ENCODE data around the gene MEG3. TPM values are rescaled to one million over a fixed set of nuclear protein-coding genes. Genes with fewer than 3 reads are reported as not detected.

The MEG3 gene
- total and polyA plus RNA-seq, 2 donors from 2014 or later: 24.0 to 29.6 TPM

DNA sequence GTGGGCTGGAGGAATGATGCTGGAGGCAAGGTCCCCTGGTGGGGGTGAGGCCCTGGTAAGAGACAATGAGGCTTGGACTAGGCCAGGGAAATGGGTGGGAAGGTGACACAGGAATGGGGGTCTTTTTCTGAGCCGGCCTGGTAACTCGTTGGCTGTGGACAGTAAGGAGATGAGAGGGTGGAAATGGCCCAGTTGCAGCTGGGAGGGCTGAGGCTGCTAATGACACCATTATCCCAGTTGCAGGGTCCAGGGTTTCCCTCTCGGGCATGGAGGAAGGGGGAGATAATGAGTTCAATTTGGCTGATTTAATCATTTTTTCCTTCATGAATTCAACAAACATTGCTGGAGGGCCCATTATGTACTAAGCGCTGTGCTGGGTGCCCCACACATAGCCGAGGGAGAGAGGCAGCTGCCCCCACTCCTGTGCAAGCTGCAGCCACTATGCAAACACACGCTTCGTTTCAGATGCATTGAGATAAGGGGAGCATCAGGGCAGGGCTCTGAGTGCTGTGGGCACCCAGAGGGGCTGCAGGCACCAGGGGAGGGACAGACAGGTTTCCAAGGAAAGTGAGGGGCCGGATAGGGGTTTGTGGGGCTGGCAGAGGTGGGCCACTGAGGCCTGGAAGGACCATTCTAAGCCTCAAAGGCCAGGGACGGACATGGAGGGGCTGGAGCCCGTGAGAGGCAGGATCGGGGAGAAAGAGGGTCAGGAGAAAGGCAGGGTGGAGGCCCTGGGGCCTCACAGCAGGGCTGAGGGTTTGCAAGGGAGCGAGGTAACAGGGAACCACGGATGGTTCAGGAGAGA, 43.2 kb upstream of the MEG3 start:
- no peak for FAIRE-seq
- no peaks in the 10 kb centered on the region for H3K27me3 ChIP-seq (ENCODE audit: control insufficient read depth, insufficient read depth, low read length)
- no peak overlapping the region for H3K4me3 ChIP-seq (ENCODE audit: low read length in 3 of 3)
- H3K4me1 ChIP-seq (ENCODE audit: control insufficient read depth in 2 of 3, insufficient read depth in 2 of 3, low read depth in 1 of 3, low read length in 3 of 3): no peaks in the 10 kb centered on the region
- no peak overlapping the region for H3K9ac ChIP-seq (ENCODE audit: low read length in 3 of 3)
- intact Hi-C loops (cut with DNase I): no loop called here
- no peaks in the 10 kb centered on the region for H3K36me3 ChIP-seq (ENCODE audit: control insufficient read depth in 2 of 3, insufficient read depth in 3 of 3, low read length in 3 of 3)
- TF ChIP-seq, protein P1, sequence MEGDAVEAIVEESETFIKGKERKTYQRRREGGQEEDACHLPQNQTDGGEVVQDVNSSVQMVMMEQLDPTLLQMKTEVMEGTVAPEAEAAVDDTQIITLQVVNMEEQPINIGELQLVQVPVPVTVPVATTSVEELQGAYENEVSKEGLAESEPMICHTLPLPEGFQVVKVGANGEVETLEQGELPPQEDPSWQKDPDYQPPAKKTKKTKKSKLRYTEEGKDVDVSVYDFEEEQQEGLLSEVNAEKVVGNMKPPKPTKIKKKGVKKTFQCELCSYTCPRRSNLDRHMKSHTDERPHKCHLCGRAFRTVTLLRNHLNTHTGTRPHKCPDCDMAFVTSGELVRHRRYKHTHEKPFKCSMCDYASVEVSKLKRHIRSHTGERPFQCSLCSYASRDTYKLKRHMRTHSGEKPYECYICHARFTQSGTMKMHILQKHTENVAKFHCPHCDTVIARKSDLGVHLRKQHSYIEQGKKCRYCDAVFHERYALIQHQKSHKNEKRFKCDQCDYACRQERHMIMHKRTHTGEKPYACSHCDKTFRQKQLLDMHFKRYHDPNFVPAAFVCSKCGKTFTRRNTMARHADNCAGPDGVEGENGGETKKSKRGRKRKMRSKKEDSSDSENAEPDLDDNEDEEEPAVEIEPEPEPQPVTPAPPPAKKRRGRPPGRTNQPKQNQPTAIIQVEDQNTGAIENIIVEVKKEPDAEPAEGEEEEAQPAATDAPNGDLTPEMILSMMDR (IDR thresholded peaks at IDR 0.05; ENCODE audit: borderline replicate concordance, extremely low read depth, insufficient read depth): no peak
- peak in 3 of 5 donors; percentile 6 to 54 (median 27) for DNase-seq
- no peaks in the 10 kb centered on the region for H3K9me3 ChIP-seq (ENCODE audit: control insufficient read depth in 2 of 3, insufficient read depth in 1 of 3, low read length in 3 of 3)
- no peak overlapping the region for H3K27ac ChIP-seq (ENCODE audit: low read depth in 2 of 2, low read length in 2 of 2)

DNA sequence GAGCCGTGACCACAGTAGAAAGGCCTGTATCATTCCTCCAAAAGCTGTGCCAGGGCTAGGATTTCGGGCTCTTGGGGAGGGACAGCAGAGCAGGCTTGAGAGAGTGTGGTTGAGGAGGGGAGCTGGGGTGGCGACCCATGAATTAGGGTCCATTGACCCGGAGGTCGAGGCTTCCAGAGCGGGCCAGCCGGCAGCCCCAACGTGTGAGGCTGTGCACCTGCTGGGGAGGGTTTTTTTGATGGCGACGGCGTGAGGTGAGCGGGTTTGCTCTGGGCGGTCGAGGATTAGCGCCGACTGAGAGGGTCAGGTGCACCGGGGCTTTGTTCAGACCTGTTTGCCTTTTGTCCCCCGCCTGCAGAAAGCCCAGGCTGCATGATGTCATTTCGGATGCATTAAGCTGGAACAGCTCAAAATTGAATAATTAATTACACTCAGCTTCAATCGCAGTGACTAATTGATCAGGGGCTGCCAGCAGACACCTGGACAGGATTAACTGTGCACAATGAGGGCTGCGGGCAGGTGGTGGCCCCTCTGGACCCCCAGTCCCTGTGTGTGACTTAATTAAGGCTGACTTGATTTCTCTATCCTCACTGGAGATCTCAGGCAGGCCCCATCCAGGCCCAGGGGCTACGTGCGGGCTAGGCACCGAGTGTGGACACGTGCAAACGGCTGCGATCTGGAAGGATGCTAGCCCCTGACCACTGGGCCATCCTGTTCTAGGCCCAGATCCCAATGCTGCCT, 42.1 kb upstream of the MEG3 start:
- H3K9me3 ChIP-seq (ENCODE audit: control insufficient read depth in 2 of 3, insufficient read depth in 1 of 3, low read length in 3 of 3): no peaks in the 10 kb centered on the region
- DNase-seq (peak in 3 of 5 donors; percentile 36 to 60 (median 52)), FAIRE-seq (no peak)
- H3K36me3 ChIP-seq (ENCODE audit: control insufficient read depth in 2 of 3, insufficient read depth in 3 of 3, low read length in 3 of 3): no peaks in the 10 kb centered on the region
- no peak overlapping the region for H3K4me3 ChIP-seq (ENCODE audit: low read length in 3 of 3)
- no peak overlapping the region for H3K9ac ChIP-seq (ENCODE audit: low read length in 3 of 3)
- H3K4me1 ChIP-seq (ENCODE audit: control insufficient read depth in 2 of 3, insufficient read depth in 2 of 3, low read depth in 1 of 3, low read length in 3 of 3): no peaks in the 10 kb centered on the region
- H3K27ac ChIP-seq (ENCODE audit: low read depth in 2 of 2, low read length in 2 of 2): no peak overlapping the region
- TF ChIP-seq, protein P1 (IDR thresholded peaks at IDR 0.05; ENCODE audit: borderline replicate concordance, extremely low read depth, insufficient read depth): no peak
- no peaks in the 10 kb centered on the region for H3K27me3 ChIP-seq (ENCODE audit: control insufficient read depth, insufficient read depth, low read length)
- intact Hi-C loops (cut with DNase I): no loop called here

DNA sequence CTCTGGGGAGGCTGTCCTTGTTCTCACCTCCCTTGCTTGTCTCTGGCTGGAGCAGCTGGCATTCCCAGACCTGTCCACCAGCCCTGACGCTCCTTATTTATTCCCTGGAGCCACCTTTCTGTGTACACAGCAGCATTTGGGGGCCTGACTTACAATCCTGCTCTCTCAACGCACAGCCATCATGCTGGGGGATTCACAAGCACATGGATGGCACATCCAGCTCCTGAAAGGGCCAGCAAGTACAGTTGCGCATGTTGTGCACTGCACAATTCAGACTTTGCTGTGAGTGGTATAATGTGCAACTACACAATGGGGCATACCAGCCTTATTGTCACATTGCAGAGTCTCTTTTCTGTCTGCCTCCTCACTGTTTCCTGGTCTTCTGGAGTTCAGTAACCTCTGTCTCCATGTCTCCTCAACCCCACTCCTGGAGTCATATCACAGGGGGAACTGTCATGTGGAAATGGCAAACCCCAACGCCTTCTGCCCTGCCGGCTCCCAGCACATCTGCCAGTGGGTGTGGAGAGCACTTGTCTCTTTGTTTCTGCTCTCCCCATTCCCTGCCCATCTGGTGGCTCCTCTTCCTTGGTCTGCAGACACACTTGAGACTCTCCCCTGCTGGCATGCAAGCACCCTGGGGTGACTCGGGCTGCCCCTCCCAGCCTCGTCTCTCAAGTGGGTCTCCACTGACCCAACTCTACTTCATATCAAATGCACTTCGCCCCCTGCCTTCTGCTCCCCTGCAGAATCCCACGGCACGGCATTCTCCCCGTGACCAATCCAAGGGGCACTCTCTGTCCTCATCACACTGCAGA, 41.2 kb upstream of the MEG3 start:
- Histone ChIP-seq H3K4me1 (ENCODE audit: control insufficient read depth in 2 of 3, insufficient read depth in 2 of 3, low read depth in 1 of 3, low read length in 3 of 3) (no peaks in the 10 kb centered on the region), H3K27ac (ENCODE audit: low read depth in 2 of 2, low read length in 2 of 2) (no peak overlapping the region), H3K27me3 (ENCODE audit: control insufficient read depth, insufficient read depth, low read length) (no peaks in the 10 kb centered on the region), H3K9ac (ENCODE audit: low read length in 3 of 3) (no peak overlapping the region), H3K4me3 (ENCODE audit: low read length in 3 of 3) (no peak overlapping the region), H3K36me3 (ENCODE audit: control insufficient read depth in 2 of 3, insufficient read depth in 3 of 3, low read length in 3 of 3) (no peaks in the 10 kb centered on the region), H3K9me3 (ENCODE audit: control insufficient read depth in 2 of 3, insufficient read depth in 1 of 3, low read length in 3 of 3) (no peaks in the 10 kb centered on the region)
- peak in 2 of 5 donors; percentile 7 to 29 for DNase-seq
- intact Hi-C loops (cut with DNase I): no loop called here
- no peak for FAIRE-seq
- TF ChIP-seq, protein P1 (IDR thresholded peaks at IDR 0.05; ENCODE audit: borderline replicate concordance, extremely low read depth, insufficient read depth): no peak

Measured in kidney (tissue), 14 donors.